Neural cell (in vitro differentiated cells): Measurements from ENCODE around the gene TMEM63B. TPM values are rescaled to one million over a fixed set of nuclear protein-coding genes. Genes with fewer than 3 reads are reported as not detected.

Source experiments
- H2AFZ ChIP-seq: fragments of 200-600, 300-800 bp; sonication (generic), shearing (Covaris generic); 2 replicates; pipeline ENCODE4 v1.6.0; 2014; ENCODE audit warnings: low read depth, mild to moderate bottlenecking, antibody characterized with exemption, low read length, moderate library complexity
- H3F3A ChIP-seq: fragments of 200-600 bp; shearing (Covaris generic); 2 replicates; pipeline ENCODE4 v1.6.1; 2016; ENCODE audit warnings: mild to moderate bottlenecking, moderate library complexity, mixed read lengths, antibody characterized with exemption, low read length; ENCODE audit not compliant: insufficient read depth, poor library complexity, severe bottlenecking
- H3K27ac ChIP-seq: fragments of 200-600, 300-800 bp; sonication (generic), shearing (Covaris generic); 2 replicates; pipeline ENCODE4 v1.5.1; 2014; ENCODE audit warnings: mild to moderate bottlenecking, low read length, moderate library complexity
- H3K27me3 ChIP-seq: fragments of 300-800, 200-600 bp; sonication (generic), shearing (Covaris generic); 2 replicates; pipeline ENCODE4 v1.6.0; 2014; ENCODE audit warnings: mild to moderate bottlenecking, low read depth, low read length, moderate library complexity; ENCODE audit not compliant: insufficient read depth
- H3K36me3 ChIP-seq: fragments of 300-800, 200-600 bp; sonication (generic), shearing (Covaris generic); 2 replicates; pipeline ENCODE4 v1.5.1; 2014; ENCODE audit warnings: mild to moderate bottlenecking, antibody characterized with exemption, low read length, moderate library complexity; ENCODE audit not compliant: insufficient read depth
- H3K4me2 ChIP-seq: fragments of 300-800, 200-600 bp; sonication (generic), shearing (Covaris generic); 2 replicates; pipeline ENCODE4 v1.6.0; 2014; ENCODE audit warnings: mild to moderate bottlenecking, low read length
- H3K4me3 ChIP-seq: fragments of 300-800, 200-600 bp; sonication (generic), shearing (Covaris generic); 2 replicates; pipeline ENCODE4 v1.5.1; 2014; ENCODE audit warnings: mild to moderate bottlenecking, low read length, moderate library complexity
- H3K79me2 ChIP-seq: fragments of 200-600 bp; shearing (Covaris generic); replicated peaks from 2 replicates; pipeline ENCODE4 v1.6.0; 2014; ENCODE audit warnings: mild to moderate bottlenecking, low read length, moderate library complexity; ENCODE audit not compliant: insufficient read depth
- H3K9ac ChIP-seq: fragments of 300-800, 200-600 bp; sonication (generic), shearing (Covaris generic); 2 replicates; pipeline ENCODE4 v1.6.1; 2016; ENCODE audit warnings: mild to moderate bottlenecking, low read length, mixed read lengths
- H3K9me2 ChIP-seq: fragments of 200-600 bp; shearing (Covaris generic); 2 replicates; pipeline ENCODE4 v1.6.1; 2016; ENCODE audit warnings: mild to moderate bottlenecking, low read length, mixed read lengths; ENCODE audit not compliant: insufficient read depth
- H3K9me3 ChIP-seq: fragments of 200-600, 300-800 bp; sonication (generic), shearing (Covaris generic); 2 replicates; pipeline ENCODE4 v1.6.1; 2016; ENCODE audit warnings: mild to moderate bottlenecking, mixed run types, low read length, moderate library complexity, mixed read lengths
- H4K20me1 ChIP-seq: fragments of 200-600 bp; shearing (Covaris generic); 2 replicates; pipeline ENCODE4 v1.6.1; 2016; ENCODE audit warnings: mild to moderate bottlenecking, mixed run types; ENCODE audit not compliant: insufficient read depth
- EP300 ChIP-seq: fragments of 450-650 bp; conservative IDR thresholded peaks from 2 replicates; pipeline ENCODE4 v1.6.1; 2014; ENCODE audit warnings: antibody characterized with exemption, mild to moderate bottlenecking, moderate library complexity; ENCODE audit not compliant: poor library complexity, severe bottlenecking
- EZH2 ChIP-seq: fragments of 200-600, 300-800 bp; shearing (Covaris generic), sonication (generic); IDR thresholded peaks from 2 replicates; pipeline ENCODE4 v1.6.1; 2014; ENCODE audit warnings: antibody characterized with exemption, low read length, borderline replicate concordance, mild to moderate bottlenecking; ENCODE audit not compliant: insufficient read depth, poor library complexity, severe bottlenecking
- MXI1 ChIP-seq: fragments of 450-650 bp; conservative IDR thresholded peaks from 2 replicates; pipeline ENCODE4 v1.6.1; 2014; ENCODE audit warnings: antibody characterized with exemption, mild to moderate bottlenecking; ENCODE audit not compliant: poor library complexity, severe bottlenecking
- POLR2AphosphoS5 ChIP-seq: IDR thresholded peaks from 2 replicates; pipeline ENCODE4 v1.6.1; 2012
- RAD21 ChIP-seq: fragments of 450-650 bp; conservative IDR thresholded peaks from 2 replicates; pipeline ENCODE4 v1.6.1; 2014; ENCODE audit warnings: antibody characterized with exemption, mild to moderate bottlenecking, moderate library complexity
- REST ChIP-seq: IDR thresholded peaks from 2 replicates; pipeline ENCODE4 v1.6.1; 2012; ENCODE audit warnings: borderline replicate concordance
- SMC3 ChIP-seq: fragments of 450-650 bp; conservative IDR thresholded peaks from 2 replicates; pipeline ENCODE4 v1.6.1; 2014; ENCODE audit warnings: antibody characterized with exemption, mild to moderate bottlenecking, moderate library complexity; ENCODE audit not compliant: poor library complexity
- TAF1 ChIP-seq: IDR thresholded peaks from 2 replicates; pipeline ENCODE4 v1.6.1; 2012; ENCODE audit warnings: low read depth
- polyA plus RNA-seq: library from polyadenylated mRNA; depleted of rRNA; stranded (reverse); fragments of >200 nt; gene quantifications from 2 replicates; pipeline ENCODE4 v1.2.3, GENCODE V29; 2014
- TF ChIP-seq, protein P1 (sequence below): fragments of 450-650 bp; IDR thresholded peaks from 2 replicates; pipeline ENCODE4 v1.5.1; 2014; ENCODE audit warnings: antibody characterized with exemption, mild to moderate bottlenecking, moderate library complexity; ENCODE audit not compliant: poor library complexity, severe bottlenecking

Gene TMEM63B
- polyA plus RNA-seq, 1 donor from 2014 or later: 49.9 TPM

DNA sequence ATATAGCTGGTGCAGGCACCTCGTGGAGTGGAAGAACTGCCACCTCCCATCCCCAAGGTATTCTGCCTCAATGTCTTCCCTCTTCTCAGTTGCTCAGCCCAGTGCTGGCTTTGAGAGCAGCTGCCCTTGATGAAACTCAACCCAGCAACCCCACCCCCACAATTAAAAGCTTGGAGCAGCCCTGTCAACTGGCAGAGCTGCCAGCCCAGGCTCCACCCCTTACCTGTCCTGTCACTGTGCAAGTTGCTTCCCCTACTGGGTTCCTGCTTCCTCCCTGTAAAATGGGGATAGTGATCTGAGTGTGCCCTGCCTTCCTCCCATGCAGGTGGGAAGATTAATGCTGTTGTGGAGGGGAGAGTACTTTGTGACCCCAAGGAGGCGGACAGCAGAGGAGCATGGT, 4.5 kb downstream of the TMEM63B start:
- no peak overlapping the region for H3K27ac ChIP-seq

DNA sequence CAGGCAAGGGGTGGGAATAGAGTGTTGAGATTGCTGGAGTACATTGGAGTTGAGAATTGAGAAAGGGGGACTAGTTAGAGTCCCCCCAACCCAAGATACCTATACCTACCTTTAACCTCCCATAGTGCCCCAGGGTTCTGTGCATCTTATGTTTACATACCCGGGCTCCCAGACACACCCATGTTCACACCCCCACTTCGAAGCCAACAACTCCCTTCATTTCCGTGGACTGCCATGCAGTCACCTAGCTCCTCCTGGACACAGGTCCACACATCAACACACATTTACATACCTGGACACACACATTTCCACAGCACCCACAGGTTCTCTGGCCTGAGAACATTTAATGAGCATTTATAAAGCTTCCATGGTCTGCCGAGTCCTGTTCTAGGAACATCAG, 5.1 kb downstream of the TMEM63B start:
- Histone ChIP-seq H3F3A (no peaks in the 10 kb centered on the region), H3K9me3 (no peaks in the 10 kb centered on the region), H3K79me2 (peaks cover 18% of the 10 kb centered on the region), H3K4me2 (no peak overlapping the region), H3K4me3 (no peak overlapping the region), H3K9me2 (no peaks in the 10 kb centered on the region), H3K27me3 (no peaks in the 10 kb centered on the region), H3K36me3 (no peaks in the 10 kb centered on the region), H3K9ac (no peak overlapping the region), H3K27ac (no peak overlapping the region), H2AFZ (no peak overlapping the region), H4K20me1 (no peaks in the 10 kb centered on the region)
- no peak for TF ChIP-seq EP300
- no peak for TF ChIP-seq EZH2
- no peak for TF ChIP-seq SMC3
- TF ChIP-seq TAF1: no peak
- TF ChIP-seq MXI1: no peak
- TF ChIP-seq, protein P1, sequence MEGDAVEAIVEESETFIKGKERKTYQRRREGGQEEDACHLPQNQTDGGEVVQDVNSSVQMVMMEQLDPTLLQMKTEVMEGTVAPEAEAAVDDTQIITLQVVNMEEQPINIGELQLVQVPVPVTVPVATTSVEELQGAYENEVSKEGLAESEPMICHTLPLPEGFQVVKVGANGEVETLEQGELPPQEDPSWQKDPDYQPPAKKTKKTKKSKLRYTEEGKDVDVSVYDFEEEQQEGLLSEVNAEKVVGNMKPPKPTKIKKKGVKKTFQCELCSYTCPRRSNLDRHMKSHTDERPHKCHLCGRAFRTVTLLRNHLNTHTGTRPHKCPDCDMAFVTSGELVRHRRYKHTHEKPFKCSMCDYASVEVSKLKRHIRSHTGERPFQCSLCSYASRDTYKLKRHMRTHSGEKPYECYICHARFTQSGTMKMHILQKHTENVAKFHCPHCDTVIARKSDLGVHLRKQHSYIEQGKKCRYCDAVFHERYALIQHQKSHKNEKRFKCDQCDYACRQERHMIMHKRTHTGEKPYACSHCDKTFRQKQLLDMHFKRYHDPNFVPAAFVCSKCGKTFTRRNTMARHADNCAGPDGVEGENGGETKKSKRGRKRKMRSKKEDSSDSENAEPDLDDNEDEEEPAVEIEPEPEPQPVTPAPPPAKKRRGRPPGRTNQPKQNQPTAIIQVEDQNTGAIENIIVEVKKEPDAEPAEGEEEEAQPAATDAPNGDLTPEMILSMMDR: no peak
- TF ChIP-seq REST: no peak
- TF ChIP-seq RAD21: no peak

More for the DNA sequence above, 4.5 kb downstream of the TMEM63B start:
- H3K9ac ChIP-seq: no peak overlapping the region
- TF ChIP-seq TAF1 (no peak), SMC3 (no peak), RAD21 (no peak), MXI1 (no peak), REST (no peak), EP300 (no peak), EZH2 (no peak), POLR2AphosphoS5 (no peak)
- TF ChIP-seq, protein P1: no peak
- H3K27me3 ChIP-seq: no peaks in the 10 kb centered on the region
- H3K9me3 ChIP-seq: no peaks in the 10 kb centered on the region
- peaks cover 18% of the 10 kb centered on the region for H3K79me2 ChIP-seq
- no peaks in the 10 kb centered on the region for H3K9me2 ChIP-seq
- H3K4me3 ChIP-seq: no peak overlapping the region
- no peaks in the 10 kb centered on the region for H3K36me3 ChIP-seq
- no peaks in the 10 kb centered on the region for H3F3A ChIP-seq
- H4K20me1 ChIP-seq: no peaks in the 10 kb centered on the region
- H2AFZ ChIP-seq: no peak overlapping the region
- no peak overlapping the region for H3K4me2 ChIP-seq
